A549 (cell line): ENCODE results near the gene NEXN. TPM values are rescaled to one million over a fixed set of nuclear protein-coding genes. Genes with fewer than 3 reads are reported as not detected.
A peak's percentile ranks its signal among the peaks of the same experiment; 100 is the strongest.

ENCODE experiments used
- ATAC-seq, 2 experiments: fragments of 200-7000 bp in 1 of 2; fragments of >200 bp in 1 of 2; cut with Nextera tagmentation in 1 of 2; cut with Tn5 transposase in 1 of 2; 3 replicates each; pipeline versions ENCODE4 v1.8.0 to v1.9.1; 2018 to 2020; ENCODE audit warnings: mild to moderate bottlenecking in 1 of 2, moderate library complexity in 1 of 2
- CTCF ChIA-PET: fragments of 300-600 bp; sonication (Branson Sonifier 250); formaldehyde crosslinking; extraction: SDS; loops from one replicate; lab custom pipeline; 2021; ENCODE audit warnings: antibody characterized with exemption, inconsistent platforms; lab: Yijun Ruan, JAX
- POLR2A ChIA-PET: fragments of 350-600 bp; formaldehyde crosslinking; extraction: SDS; loops from one replicate; lab custom pipeline; 2021; ENCODE audit warnings: antibody characterized with exemption, inconsistent platforms; lab: Yijun Ruan, JAX
- DNase-seq, 2 experiments: peaks; one replicate each; pipeline versions ENCODE4 v3.0.0 to v3.0.0-alpha.2; 2011 to 2016; ENCODE audit warnings: low read depth in 1 of 2, low spot score in 1 of 2
- FAIRE-seq: peaks from 2 replicates; lab custom pipeline; 2011; peaks lifted over from hg19 to GRCh38; lab: Jason Lieb, UNC
- H3K27ac ChIP-seq, 2 experiments: fragments of >200 bp; sonication (Bioruptor Twin); formaldehyde crosslinking; 3 replicates each; pipeline ENCODE4 v1.5.1; 2016 to 2017
- H3K4me1 ChIP-seq: fragments of >200 bp; sonication (Bioruptor Twin); formaldehyde crosslinking; 3 replicates; pipeline ENCODE4 v1.6.1; 2016
- H3K4me2 ChIP-seq: fragments of >200 bp; sonication (Bioruptor Twin); formaldehyde crosslinking; 3 replicates; pipeline ENCODE4 v1.6.1; 2016
- H3K4me3 ChIP-seq: fragments of >200 bp; sonication (Bioruptor Twin); formaldehyde crosslinking; 3 replicates; pipeline ENCODE4 v1.5.1; 2016
- H3K9me3 ChIP-seq: fragments of >200 bp; sonication (Bioruptor Twin); formaldehyde crosslinking; 3 replicates; pipeline ENCODE4 v1.6.1; 2016
- BCL3 ChIP-seq: fragments of >200 bp; sonication (Bioruptor Twin); formaldehyde crosslinking; IDR thresholded peaks from 3 replicates; pipeline ENCODE4 v1.6.1; 2016
- BHLHE40 ChIP-seq: IDR thresholded peaks from 2 replicates; pipeline ENCODE4 v1.6.1; 2012; ENCODE audit warnings: low read depth, low read length, inconsistent platforms
- CBX8 ChIP-seq: fragments of 200-600 bp; sonication (generic); IDR thresholded peaks from 2 replicates; pipeline ENCODE4 v1.6.1; 2016
- CEBPB ChIP-seq, 2 experiments: fragments of >200 bp in 1 of 2; sonication (Bioruptor Twin) in 1 of 2; formaldehyde crosslinking in 1 of 2; IDR thresholded peaks; 2 replicates each; pipeline ENCODE4 v1.6.1; 2012 to 2016
- CHD2 ChIP-seq: fragments of 150-350 bp; IDR thresholded peaks from 2 replicates; pipeline ENCODE4 v1.6.1; 2014; ENCODE audit warnings: low read length; ENCODE audit not compliant: partially characterized antibody
- E2F6 ChIP-seq: IDR thresholded peaks from 2 replicates; pipeline ENCODE4 v1.6.1; 2012; ENCODE audit warnings: low read depth, borderline replicate concordance
- ELK1 ChIP-seq: fragments of 150-350 bp; IDR thresholded peaks from 2 replicates; pipeline ENCODE4 v1.6.1; 2014; ENCODE audit warnings: low read depth, mild to moderate bottlenecking, low read length
- FOSL2 ChIP-seq, 2 experiments: fragments of 450-650 bp in 1 of 2; fragments of >200 bp in 1 of 2; sonication (Bioruptor Twin) in 1 of 2; formaldehyde crosslinking; IDR thresholded peaks; 2 replicates each; pipeline versions ENCODE4 v1.5.0 to v1.6.1; 2016 to 2020; ENCODE audit warnings: mild to moderate bottlenecking in 1 of 2, moderate library complexity in 1 of 2
- FOXS1 ChIP-seq: fragments of 250-450 bp; sonication (Bioruptor Pico); IDR thresholded peaks from 2 replicates; pipeline ENCODE4 v1.5.0; 2020; ENCODE audit warnings: mild to moderate bottlenecking, moderate library complexity
- GATA3 ChIP-seq: IDR thresholded peaks from 2 replicates; pipeline ENCODE4 v1.6.1; 2012; ENCODE audit warnings: borderline replicate concordance
- HDAC2 ChIP-seq: fragments of 200-600 bp; sonication (generic); IDR thresholded peaks from 2 replicates; pipeline ENCODE4 v1.6.1; 2016
- HES2 ChIP-seq: fragments of >200 bp; sonication (Bioruptor Twin); formaldehyde crosslinking; IDR thresholded peaks from 2 replicates; pipeline ENCODE4 v1.6.1; 2016
- HOXB5 ChIP-seq: fragments of 250-450 bp; sonication (Bioruptor Pico); IDR thresholded peaks from 2 replicates; pipeline ENCODE4 v1.5.0; 2020; ENCODE audit warnings: mild to moderate bottlenecking, moderate library complexity
- JUNB ChIP-seq: fragments of >200 bp; sonication (Bioruptor Twin); formaldehyde crosslinking; IDR thresholded peaks from 2 replicates; pipeline ENCODE4 v1.6.1; 2016
- NFE2L2 ChIP-seq: fragments of 150-350 bp; conservative IDR thresholded peaks from 2 replicates; pipeline ENCODE4 v1.6.1; 2014; ENCODE audit warnings: low read length
- POLR2A ChIP-seq: IDR thresholded peaks from 2 replicates; pipeline ENCODE4 v1.6.1; 2012; ENCODE audit warnings: mild to moderate bottlenecking, low read length
- RNF2 ChIP-seq: fragments of 200-600 bp; sonication (generic); IDR thresholded peaks from 2 replicates; pipeline ENCODE4 v1.6.1; 2016; ENCODE audit warnings: low read depth, mild to moderate bottlenecking, antibody characterized with exemption, moderate library complexity, borderline replicate concordance
- SMC3 ChIP-seq: fragments of >200 bp; sonication (Bioruptor Twin); formaldehyde crosslinking; IDR thresholded peaks from 3 replicates; pipeline ENCODE4 v1.6.1; 2018; ENCODE audit warnings: inconsistent platforms
- SREBF2 ChIP-seq: fragments of 450-650 bp; IDR thresholded peaks from 2 replicates; pipeline ENCODE4 v1.6.1; 2014; ENCODE audit warnings: mild to moderate bottlenecking, moderate library complexity
- ZC3H11A ChIP-seq: fragments of 450-650 bp; IDR thresholded peaks from 2 replicates; pipeline ENCODE4 v1.6.1; 2014; ENCODE audit warnings: antibody characterized with exemption, mild to moderate bottlenecking
- ZFP36 ChIP-seq: fragments of 450-650 bp; IDR thresholded peaks from 2 replicates; pipeline ENCODE4 v1.6.1; 2014; ENCODE audit warnings: borderline replicate concordance; ENCODE audit not compliant: partially characterized antibody
- WGBS: methylation state at CpG from one replicate; pipeline ENCODE4 v1.1.6; 2017; ENCODE audit errors: missing lambda C conversion rate; 5-methylcytosine and 5-hydroxymethylcytosine counted together
- polyA plus RNA-seq, 4 experiments: library from polyadenylated mRNA; depleted of rRNA in 3 of 4; stranded (reverse); fragments of >200 nt; fragmentation: RNase III in 1 of 4; extraction: RNeasy Plus Mini Kit Qiagen cat#74134 plus additional on column Dnase treatment in 1 of 4; gene quantifications; 2 replicates in 3 of 4; 3 replicates in 1 of 4; pipeline ENCODE4 v1.2.3, GENCODE V29; 2011 to 2017
- TF ChIP-seq, protein P1 (sequence below): fragments of 250-450 bp; sonication (Bioruptor Pico); IDR thresholded peaks from 2 replicates; pipeline ENCODE4 v1.5.0; 2020; ENCODE audit warnings: low read depth, mild to moderate bottlenecking, moderate library complexity

The NEXN gene
- polyA plus RNA-seq, 2 of the 4 experiments (the other 2 are of a cell fraction): 1.8 to 8.2 TPM

DNA sequence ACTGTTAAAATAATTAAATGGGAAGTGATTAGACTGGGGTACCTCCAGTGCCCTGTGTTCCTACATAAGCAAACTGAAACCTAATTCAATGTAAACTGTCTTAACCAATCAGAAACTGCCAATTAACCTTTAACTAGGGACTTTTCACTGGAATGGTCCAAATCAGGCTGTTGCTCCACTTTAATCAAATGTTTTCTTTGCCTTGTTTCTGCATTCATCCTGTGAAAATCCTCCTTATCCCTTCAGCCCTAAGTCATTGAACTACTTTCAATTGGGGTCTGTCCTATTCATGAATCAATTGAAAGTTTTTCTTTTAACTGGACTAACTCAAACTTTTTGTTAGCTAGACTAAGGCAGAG, 95.6 kb downstream of the NEXN start:
- H3K4me1 ChIP-seq: peaks cover 52% of the 10 kb centered on the region
- H3K27ac ChIP-seq: peak overlapping the region; percentile 63 to 77
- CTCF ChIA-PET: no interaction called here
- H3K4me2 ChIP-seq: peak overlapping the region; percentile 94
- no peak overlapping the region for H3K4me3 ChIP-seq
- no peak for FAIRE-seq
- POLR2A ChIA-PET: interaction anchor here (2.2 kb wide), 1 partner anchor 20 kb away, joined by 5 read pairs; no protein-coding TSS in a partner anchor
- H3K9me3 ChIP-seq: no peaks in the 10 kb centered on the region
- no peak for ATAC-seq
- DNase-seq: no peak
- TF ChIP-seq GATA3 (no peak), FOXS1 (CRISPR knock-in tag) (0 out of 2 replicates have a peak, but pooled peaks have one; percentile 1)

- no peak for ATAC-seq
- H3K4me2 ChIP-seq: peak overlapping the region; percentile 5; the same call in 1 of the 3 replicates
- CTCF ChIA-PET: no interaction called here
- peak overlapping the region in 1 of 2 experiments; percentile 53; a peak in 3 of 6 replicates for H3K27ac ChIP-seq
- H3K4me1 ChIP-seq: peaks cover 52% of the 10 kb centered on the region
- no peak for TF ChIP-seq HDAC2
- TF ChIP-seq SMC3: no peak
- no peak for TF ChIP-seq HES2
- no peak for TF ChIP-seq RNF2
- TF ChIP-seq BCL3: no peak
- TF ChIP-seq ZFP36: no peak
- no peak for TF ChIP-seq SREBF2
- no peak for TF ChIP-seq E2F6
- TF ChIP-seq HOXB5 (CRISPR knock-in tag): no peak
- TF ChIP-seq ZC3H11A: no peak
- no peak for TF ChIP-seq GATA3
- no peak for TF ChIP-seq NFE2L2
- no peak for DNase-seq
- H3K9me3 ChIP-seq: no peaks in the 10 kb centered on the region
- POLR2A ChIA-PET: interaction anchor here (2.2 kb wide), 1 partner anchor 19 kb away, joined by 5 read pairs; no protein-coding TSS in a partner anchor
- no peak for FAIRE-seq
- no peak overlapping the region for H3K4me3 ChIP-seq
- WGBS: 94% methylated on average over 4 of the region's 4 CpGs
Observed at GRCh38 chr1:77984629-77985028, 96.2 kb downstream of the NEXN start.

DNA sequence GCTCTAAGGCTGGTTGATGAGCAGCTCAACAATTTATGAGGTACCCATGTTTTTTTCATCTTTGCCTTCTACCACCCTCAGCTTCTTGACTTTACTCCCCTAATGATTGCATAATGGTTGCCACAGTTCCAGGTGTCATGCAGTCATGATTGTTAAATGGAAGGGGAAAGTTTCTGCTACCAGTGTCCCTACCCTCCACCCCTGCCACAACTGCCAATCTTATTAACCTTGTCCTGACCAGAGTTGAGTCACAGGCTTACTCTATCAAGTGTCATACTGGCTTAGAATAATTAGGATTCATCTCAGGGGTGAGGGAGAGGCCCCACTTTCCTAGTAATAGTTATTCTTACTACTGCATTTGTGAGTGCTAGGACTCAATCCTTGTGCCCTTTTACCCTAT, 98.4 kb downstream of the NEXN start:
- H3K4me1 ChIP-seq: peaks cover 44% of the 10 kb centered on the region
- FAIRE-seq: no peak
- H3K4me3 ChIP-seq: no peak overlapping the region
- no peak overlapping the region for H3K4me2 ChIP-seq
- no peak for ATAC-seq
- H3K27ac ChIP-seq: no peak overlapping the region
- 0 out of 4 replicates have a peak, but pooled peaks of 1 of the 2 experiments have one; percentile 25 for TF ChIP-seq CEBPB (IDR thresholded peaks at IDR 0.05)
- TF ChIP-seq POLR2A: no peak
- no peaks in the 10 kb centered on the region for H3K9me3 ChIP-seq
- ChIA-PET POLR2A (interaction anchor here (1.9 kb wide), 1 partner anchor 18 kb away, joined by 7 read pairs; the partner anchor contains the start of gene DNAJB4), CTCF (no interaction called here)
- DNase-seq: no peak

GRCh38 chr1:77987919-77988318, 99.5 kb downstream of the NEXN start:
- no peak for DNase-seq
- 91% methylated on average over 2 of the region's 2 CpGs for WGBS
- ChIA-PET CTCF (no interaction called here), POLR2A (no interaction called here)
- no peak overlapping the region for H3K4me2 ChIP-seq
- no peak for TF ChIP-seq ZFP36
- TF ChIP-seq E2F6: no peak
- no peak for TF ChIP-seq ELK1
- TF ChIP-seq SMC3: no peak
- no peak for TF ChIP-seq JUNB
- TF ChIP-seq CHD2: no peak
- no peak for TF ChIP-seq CBX8
- TF ChIP-seq, protein P1, sequence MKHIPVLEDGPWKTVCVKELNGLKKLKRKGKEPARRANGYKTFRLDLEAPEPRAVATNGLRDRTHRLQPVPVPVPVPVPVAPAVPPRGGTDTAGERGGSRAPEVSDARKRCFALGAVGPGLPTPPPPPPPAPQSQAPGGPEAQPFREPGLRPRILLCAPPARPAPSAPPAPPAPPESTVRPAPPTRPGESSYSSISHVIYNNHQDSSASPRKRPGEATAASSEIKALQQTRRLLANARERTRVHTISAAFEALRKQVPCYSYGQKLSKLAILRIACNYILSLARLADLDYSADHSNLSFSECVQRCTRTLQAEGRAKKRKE (CRISPR knock-in tag): no peak
- TF ChIP-seq BHLHE40: no peak
- no peak for TF ChIP-seq FOSL2 (IDR thresholded peaks at IDR 0.05)
- no peak for TF ChIP-seq FOSL2 (CRISPR knock-in tag; IDR thresholded peaks at IDR 0.05)
- no peak for ATAC-seq
- FAIRE-seq: no peak
- H3K4me3 ChIP-seq: no peak overlapping the region
- H3K4me1 ChIP-seq: peaks cover 39% of the 10 kb centered on the region
- H3K9me3 ChIP-seq: no peaks in the 10 kb centered on the region
- H3K27ac ChIP-seq: no peak overlapping the region
